Heart left ventricle (tissue), 16 donors: ENCODE measurements around the gene OR4D2. TPM values are rescaled to one million over a fixed set of nuclear protein-coding genes. Genes with fewer than 3 reads are reported as not detected.

Experiments
- ATAC-seq, 4 donors: fragments of 200-7000 bp; cut with Tn5 transposase; one replicate each; pipeline ENCODE4 v1.9.1; 2020 to 2022; ENCODE audit warnings: moderate library complexity in 4 of 4, mild to moderate bottlenecking in 3 of 4, moderate number of reproducible peaks in 1 of 4
- DNase-seq, 5 donors: peaks; one replicate each; pipeline ENCODE4 v3.0.0-alpha.2; 2020
- H3K27ac ChIP-seq, 12 donors: fragments of 200-600 bp; sonication (generic) in 4 of 12; one replicate each; pipeline versions ENCODE4 v1.5.0 to v1.8.0; 2016 to 2022; ENCODE audit warnings: mild to moderate bottlenecking in 2 of 12
- H3K27me3 ChIP-seq, 9 donors: fragments of 200-600 bp; sonication (generic) in 2 of 9; one replicate each; pipeline versions ENCODE4 v1.5.1 to v1.8.0; 2016 to 2022; ENCODE audit warnings: mild to moderate bottlenecking in 3 of 9
- H3K36me3 ChIP-seq, 9 donors: fragments of 200-600 bp; sonication (generic) in 2 of 9; one replicate each; pipeline versions ENCODE4 v1.5.0 to v1.8.0; 2018 to 2022; ENCODE audit warnings: mild to moderate bottlenecking in 2 of 9
- H3K4me1 ChIP-seq, 12 donors: fragments of 200-600 bp; sonication (generic) in 4 of 12; one replicate each; pipeline versions ENCODE4 v1.5.0 to v1.8.0; 2016 to 2022; ENCODE audit warnings: mild to moderate bottlenecking in 3 of 12
- H3K4me3 ChIP-seq, 12 donors: fragments of 200-600 bp; sonication (generic) in 4 of 12; one replicate each; pipeline versions ENCODE4 v1.5.0 to v1.8.0; 2017 to 2022; ENCODE audit warnings: mild to moderate bottlenecking in 9 of 12, moderate library complexity in 4 of 12
- H3K9me3 ChIP-seq, 12 donors: fragments of 200-600 bp; sonication (generic) in 4 of 12; one replicate each; pipeline versions ENCODE4 v1.5.0 to v1.8.0; 2016 to 2022; ENCODE audit warnings: mild to moderate bottlenecking in 1 of 12
- CTCF ChIP-seq, 12 donors: fragments of 200-600 bp; sonication (generic) in 4 of 12; IDR thresholded peaks; one replicate each; pipeline versions ENCODE4 v1.5.0 to v1.8.0; 2018 to 2022; ENCODE audit warnings: antibody characterized with exemption in 12 of 12, mild to moderate bottlenecking in 5 of 12
- POLR2A ChIP-seq, 2 donors: fragments of 450-650 bp; IDR thresholded peaks; one replicate each; pipeline ENCODE4 v1.6.1; 2017; ENCODE audit warnings: antibody characterized with exemption in 2 of 2, mild to moderate bottlenecking in 2 of 2, moderate library complexity in 2 of 2
- WGBS, 4 donors: extraction: QIAGEN DNeasy Blood & Tissue Kit in 2 of 4; methylation state at CpG; one replicate each; pipeline versions ENCODE4 v1.1.5 to v1.1.7; 2013 to 2018; 5-methylcytosine and 5-hydroxymethylcytosine counted together
- intact Hi-C, 10 donors: fragments of 100-400 bp; cut with DNase I; formaldehyde crosslinking; loops; one replicate each; pipeline versions ENCODE4 v1.11.1 to v1.14.2; 2022
- polyA plus RNA-seq, 2 donors: library from polyadenylated mRNA; stranded (reverse); fragments of 200-250 nt; gene quantifications; one replicate each; pipeline ENCODE4 v1.2.3, GENCODE V29; 2013
- total RNA-seq, 9 donors: library from RNA; depleted of rRNA in 2 of 9; stranded (reverse); fragments of >200 nt in 2 of 9; fragmentation: NEBNext Ultra II Directional in 3 of 9; extraction: Animal tissue kit (Norgen Biotek cat#: 25700) in 3 of 9; gene quantifications; one replicate each; pipeline versions ENCODE4 v1.1.0 to v1.2.4, GENCODE V29; 2016 to 2023
- donor health status: ischemic (EF 13 %, LVEDD 7.1; RV severe dilation, severe dysfunction).
- donor health status: healthy with polysubstance abuse.
- donor health status: DM: no; HTN: yes; CAD: no.
- donor health status: DM: no; HTN: no; CAD: no.
- donor health status: ischemic (EF 25% LVEDD 6.9; RV normal size, moderate dysfunction).
- donor health status: ischemic (EF 25% LVEDD 5.7; RV mildly dilated, moderate dysfunction).
- donor health status: healthy.
- donor health status: DM: yes; HTN: yes; CAD: no.
- donor health status: ischemic (EF 35%, LVEDD 5.7; RV mildly dilated, moderate dysfunction).
- donor health status: nonischemic (EF 11% LVEDD 7.7; RV severe dilation, severe dysfunction).
- donor health status: DM: yes; HTN: yes; CAD: no.
- donor health status: PGD.
- donor health status: ischemic (EF 29% LVEDD 5.4; RV normal size, mild dysfunction).
- donor health status: nonischemic (EF 23%, LVEDD 6.1; RV moderate dilation, normal function).

OR4D2 gene
- total and polyA plus RNA-seq, 11 donors = not detected

GRCh38 chr17:58193641-58194255 lies 27.0 kb downstream of the OR4D2 start:
- intact Hi-C loops = no loop called here
- no peak for TF ChIP-seq CTCF (IDR thresholded peaks at IDR 0.05)
- TF ChIP-seq POLR2A (IDR thresholded peaks at IDR 0.05) = no peak
- ATAC-seq (no peak), DNase-seq (no peak)
- WGBS, 4 donors = 61 to 75% (median 73%) methylated on average over 7 to 18 of the region's 18 CpGs
- H3K9me3 ChIP-seq = no peaks in the 10 kb centered on the region
- H3K4me3 ChIP-seq = no peak overlapping the region
- H3K36me3 ChIP-seq = no peaks in the 10 kb centered on the region
- peaks cover 0 to 30% (median 10%) of the 10 kb centered on the region in 9 donors for H3K27me3 ChIP-seq
- peaks cover 0 to 9% (median 0%) of the 10 kb centered on the region in 12 donors for H3K4me1 ChIP-seq
- H3K27ac ChIP-seq = no peak overlapping the region

- Histone ChIP-seq H3K36me3 (no peaks in the 10 kb centered on the region), H3K4me1 (no peaks in the 10 kb centered on the region), H3K27me3 (peaks cover 0 to 27% (median 10%) of the 10 kb centered on the region in 9 donors), H3K4me3 (no peak overlapping the region), H3K9me3 (no peaks in the 10 kb centered on the region), H3K27ac (no peak overlapping the region)
- no peak for ATAC-seq
- intact Hi-C loops = no loop called here
- DNase-seq = no peak
- no peak for TF ChIP-seq POLR2A (IDR thresholded peaks at IDR 0.05)
- no peak for TF ChIP-seq CTCF (IDR thresholded peaks at IDR 0.05)
- 74 to 85% (median 85%) methylated on average over 4 to 5 of the region's 5 CpGs for WGBS, 4 donors
Observed at GRCh38 chr17:58195518-58196123, 28.8 kb downstream of the OR4D2 start.

- intact Hi-C loops = no loop called here
- TF ChIP-seq POLR2A (IDR thresholded peaks at IDR 0.05) (no peak), CTCF (IDR thresholded peaks at IDR 0.05) (no peak)
- 81 to 85% (median 82%) methylated on average over 7 of the region's 7 CpGs for WGBS, 4 donors
- DNase-seq (no peak), ATAC-seq (no peak)
- no peaks in the 10 kb centered on the region for H3K9me3 ChIP-seq
- H3K27ac ChIP-seq = no peak overlapping the region
- no peak overlapping the region for H3K4me3 ChIP-seq
- H3K36me3 ChIP-seq = no peaks in the 10 kb centered on the region
- H3K4me1 ChIP-seq = no peaks in the 10 kb centered on the region
- H3K27me3 ChIP-seq = peaks cover 0 to 21% (median 10%) of the 10 kb centered on the region in 9 donors
Observed at GRCh38 chr17:58196610-58197009, 29.8 kb downstream of the OR4D2 start.

- peak in 4 of 5 donors; percentile 18 to 67 (median 50) for DNase-seq
- Histone ChIP-seq H3K9me3 (no peaks in the 10 kb centered on the region), H3K27me3 (peaks cover 0 to 18% (median 7%) of the 10 kb centered on the region in 9 donors), H3K27ac (no peak overlapping the region), H3K36me3 (peaks cover 0 to under 1% (median 0%) of the 10 kb centered on the region in 9 donors), H3K4me3 (no peak overlapping the region), H3K4me1 (no peaks in the 10 kb centered on the region)
- 31 to 57% (median 43%) methylated on average over 10 to 14 of the region's 14 CpGs for WGBS, 4 donors
- TF ChIP-seq POLR2A (IDR thresholded peaks at IDR 0.05) (no peak), CTCF (IDR thresholded peaks at IDR 0.05) (peak in 10 of 12 donors; percentile 16 to 58 (median 39))
- intact Hi-C loops = no loop called here
- ATAC-seq = peak in 3 of 4 donors; percentile 36 to 62 (median 52)
Observed at GRCh38 chr17:58200024-58200633, 33.3 kb downstream of the OR4D2 start.
